WTC11 (cell line): ENCODE results near the gene ELP5. TPM values are rescaled to one million over a fixed set of nuclear protein-coding genes. Genes with fewer than 3 reads are reported as not detected.

Experiments used
- ATAC-seq: fragments of 200-7000 bp; cut with Tn5 transposase; 2 replicates; pipeline ENCODE4 v1.10.0; 2021; ENCODE audit warnings: mild to moderate bottlenecking, moderate library complexity
- CTCF ChIA-PET: fragments of 300-600 bp; sonication (Branson Sonifier 250); formaldehyde crosslinking; loops from one replicate; lab custom pipeline; 2021; ENCODE audit warnings: antibody characterized with exemption; lab: Charles Lee
- POLR2A ChIA-PET: fragments of 350-600 bp; sonication (Branson Sonifier 250); formaldehyde crosslinking; loops from one replicate; lab custom pipeline; 2021; ENCODE audit warnings: antibody characterized with exemption; lab: Charles Lee
- DNase-seq: peaks from one replicate; pipeline ENCODE4 v3.0.0; 2021; ENCODE audit warnings: low spot score
- H3K27ac Mint-ChIP-seq: 2 replicates; pipeline ENCODE4 v1.8.0; 2021; ENCODE audit warnings: mixed read lengths
- H3K27me3 Mint-ChIP-seq: 2 replicates; pipeline ENCODE4 v1.8.0; 2021; ENCODE audit warnings: low read depth, mild to moderate bottlenecking, moderate library complexity, mixed read lengths
- H3K36me3 Mint-ChIP-seq: 2 replicates; pipeline ENCODE4 v1.8.0; 2021; ENCODE audit warnings: mixed read lengths
- H3K4me1 Mint-ChIP-seq: 2 replicates; pipeline ENCODE4 v1.8.0; 2022; ENCODE audit warnings: mixed read lengths
- H3K4me3 Mint-ChIP-seq: 2 replicates; pipeline ENCODE4 v1.8.0; 2021; ENCODE audit warnings: mild to moderate bottlenecking, moderate library complexity, mixed read lengths
- H3K9me3 Mint-ChIP-seq: 2 replicates; pipeline ENCODE4 v1.8.0; 2021; ENCODE audit warnings: mixed read lengths
- ATF1 ChIP-seq: sonication (generic); formaldehyde crosslinking; IDR thresholded peaks from 2 replicates; pipeline ENCODE4 v1.8.1; 2023; ENCODE audit warnings: mild to moderate bottlenecking, moderate library complexity, missing genetic modification reagents
- CREB1 ChIP-seq: sonication (generic); formaldehyde crosslinking; IDR thresholded peaks from 2 replicates; pipeline ENCODE4 v1.8.0; 2023; ENCODE audit warnings: mild to moderate bottlenecking, missing genetic modification reagents
- ESRRA ChIP-seq: sonication (generic); formaldehyde crosslinking; IDR thresholded peaks from 2 replicates; pipeline ENCODE4 v1.8.1; 2022; ENCODE audit warnings: mild to moderate bottlenecking, missing genetic modification reagents, borderline replicate concordance
- FOXK1 ChIP-seq: sonication (generic); formaldehyde crosslinking; IDR thresholded peaks from 2 replicates; pipeline ENCODE4 v1.8.0; 2022; ENCODE audit warnings: mild to moderate bottlenecking, moderate library complexity, missing genetic modification reagents
- SMAD3 ChIP-seq: sonication (generic); formaldehyde crosslinking; IDR thresholded peaks from 2 replicates; pipeline ENCODE4 v1.8.0; 2022; ENCODE audit warnings: missing genetic modification reagents, mild to moderate bottlenecking, borderline replicate concordance
- TP53 ChIP-seq: sonication (generic); formaldehyde crosslinking; IDR thresholded peaks from 2 replicates; pipeline ENCODE4 v1.8.1; 2023; ENCODE audit warnings: mild to moderate bottlenecking, missing genetic modification reagents
- total RNA-seq: library from RNA; stranded (reverse); gene quantifications from 3 replicates; pipeline ENCODE4 v1.2.3, GENCODE V29; 2021
- TF ChIP-seq, protein P1 (sequence below): sonication (generic); formaldehyde crosslinking; IDR thresholded peaks from 2 replicates; pipeline ENCODE4 v1.8.0; 2023; ENCODE audit warnings: missing genetic modification reagents, mild to moderate bottlenecking, borderline replicate concordance
- TF ChIP-seq, protein P2 (sequence below): fragments of 250-450 bp; sonication (Bioruptor Pico); conservative IDR thresholded peaks from 2 replicates; pipeline ENCODE4 v1.9.0; 2021; ENCODE audit warnings: mild to moderate bottlenecking
- TF ChIP-seq, protein P3 (sequence below): sonication (generic); formaldehyde crosslinking; IDR thresholded peaks from 2 replicates; pipeline ENCODE4 v1.8.0; 2023; ENCODE audit warnings: missing genetic modification reagents
- TF ChIP-seq, protein P4 (sequence below): sonication (generic); formaldehyde crosslinking; IDR thresholded peaks from 2 replicates; pipeline ENCODE4 v1.8.1; 2023; ENCODE audit warnings: mild to moderate bottlenecking, missing genetic modification reagents, moderate library complexity
- TF ChIP-seq, protein P5 (sequence below): fragments of 250-450 bp; sonication (Bioruptor Pico); IDR thresholded peaks from 2 replicates; pipeline ENCODE4 v1.9.0; 2021; ENCODE audit warnings: mild to moderate bottlenecking
- TF ChIP-seq, protein P6 (sequence below): sonication (generic); formaldehyde crosslinking; IDR thresholded peaks from 2 replicates; pipeline ENCODE4 v1.8.0; 2022; ENCODE audit warnings: mild to moderate bottlenecking, missing genetic modification reagents

ELP5 gene
- total RNA-seq, 1 experiment from 2014 or later = 101 TPM

DNA sequence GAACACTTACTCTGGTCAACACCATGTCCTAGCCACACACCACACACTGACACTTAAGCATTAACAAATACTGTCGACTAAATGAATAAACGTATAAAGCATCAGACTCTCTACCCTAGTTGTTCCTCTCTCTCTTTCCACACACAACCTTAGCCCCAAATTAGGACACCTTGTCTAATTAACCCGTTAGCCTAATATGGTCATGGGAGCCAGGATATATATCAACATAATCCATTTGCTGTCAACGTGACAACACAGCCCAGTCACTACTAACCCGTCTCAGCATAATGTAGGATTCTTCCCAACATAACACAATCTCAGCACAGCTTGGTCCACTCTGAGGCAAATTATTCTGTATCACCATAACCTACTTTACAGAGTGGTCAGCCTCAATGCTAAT is 19.9 kb upstream of the ELP5 start (continued):
- TF ChIP-seq, protein P1, sequence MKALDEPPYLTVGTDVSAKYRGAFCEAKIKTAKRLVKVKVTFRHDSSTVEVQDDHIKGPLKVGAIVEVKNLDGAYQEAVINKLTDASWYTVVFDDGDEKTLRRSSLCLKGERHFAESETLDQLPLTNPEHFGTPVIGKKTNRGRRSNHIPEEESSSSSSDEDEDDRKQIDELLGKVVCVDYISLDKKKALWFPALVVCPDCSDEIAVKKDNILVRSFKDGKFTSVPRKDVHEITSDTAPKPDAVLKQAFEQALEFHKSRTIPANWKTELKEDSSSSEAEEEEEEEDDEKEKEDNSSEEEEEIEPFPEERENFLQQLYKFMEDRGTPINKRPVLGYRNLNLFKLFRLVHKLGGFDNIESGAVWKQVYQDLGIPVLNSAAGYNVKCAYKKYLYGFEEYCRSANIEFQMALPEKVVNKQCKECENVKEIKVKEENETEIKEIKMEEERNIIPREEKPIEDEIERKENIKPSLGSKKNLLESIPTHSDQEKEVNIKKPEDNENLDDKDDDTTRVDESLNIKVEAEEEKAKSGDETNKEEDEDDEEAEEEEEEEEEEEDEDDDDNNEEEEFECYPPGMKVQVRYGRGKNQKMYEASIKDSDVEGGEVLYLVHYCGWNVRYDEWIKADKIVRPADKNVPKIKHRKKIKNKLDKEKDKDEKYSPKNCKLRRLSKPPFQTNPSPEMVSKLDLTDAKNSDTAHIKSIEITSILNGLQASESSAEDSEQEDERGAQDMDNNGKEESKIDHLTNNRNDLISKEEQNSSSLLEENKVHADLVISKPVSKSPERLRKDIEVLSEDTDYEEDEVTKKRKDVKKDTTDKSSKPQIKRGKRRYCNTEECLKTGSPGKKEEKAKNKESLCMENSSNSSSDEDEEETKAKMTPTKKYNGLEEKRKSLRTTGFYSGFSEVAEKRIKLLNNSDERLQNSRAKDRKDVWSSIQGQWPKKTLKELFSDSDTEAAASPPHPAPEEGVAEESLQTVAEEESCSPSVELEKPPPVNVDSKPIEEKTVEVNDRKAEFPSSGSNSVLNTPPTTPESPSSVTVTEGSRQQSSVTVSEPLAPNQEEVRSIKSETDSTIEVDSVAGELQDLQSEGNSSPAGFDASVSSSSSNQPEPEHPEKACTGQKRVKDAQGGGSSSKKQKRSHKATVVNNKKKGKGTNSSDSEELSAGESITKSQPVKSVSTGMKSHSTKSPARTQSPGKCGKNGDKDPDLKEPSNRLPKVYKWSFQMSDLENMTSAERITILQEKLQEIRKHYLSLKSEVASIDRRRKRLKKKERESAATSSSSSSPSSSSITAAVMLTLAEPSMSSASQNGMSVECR = no peak
- TF ChIP-seq TP53 (CRISPR knock-in tag) = no peak

DNA sequence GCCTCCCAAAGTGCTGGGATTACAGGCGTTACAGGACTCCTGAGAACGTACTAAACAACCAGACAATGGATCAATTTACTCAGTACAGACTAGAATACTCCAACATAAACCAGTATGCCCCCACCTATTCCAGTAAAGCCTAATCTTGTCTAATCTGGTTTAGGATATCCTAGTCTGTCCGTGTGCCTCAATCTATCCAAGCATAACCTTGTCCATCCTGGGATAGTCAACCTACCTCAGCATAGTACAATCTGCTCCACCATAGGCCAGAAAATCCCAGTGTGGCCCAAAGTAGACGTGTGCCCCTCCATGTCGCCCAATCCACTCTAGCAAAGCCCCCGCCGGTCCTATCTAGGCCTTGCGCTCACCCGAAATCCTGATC is 18.3 kb upstream of the ELP5 start:
- TF ChIP-seq FOXK1 (CRISPR knock-in tag) (no peak), ESRRA (CRISPR knock-in tag) (no peak), ATF1 (CRISPR knock-in tag) (no peak), CREB1 (CRISPR knock-in tag) (no peak), SMAD3 (CRISPR knock-in tag) (no peak)
- TF ChIP-seq, protein P2, sequence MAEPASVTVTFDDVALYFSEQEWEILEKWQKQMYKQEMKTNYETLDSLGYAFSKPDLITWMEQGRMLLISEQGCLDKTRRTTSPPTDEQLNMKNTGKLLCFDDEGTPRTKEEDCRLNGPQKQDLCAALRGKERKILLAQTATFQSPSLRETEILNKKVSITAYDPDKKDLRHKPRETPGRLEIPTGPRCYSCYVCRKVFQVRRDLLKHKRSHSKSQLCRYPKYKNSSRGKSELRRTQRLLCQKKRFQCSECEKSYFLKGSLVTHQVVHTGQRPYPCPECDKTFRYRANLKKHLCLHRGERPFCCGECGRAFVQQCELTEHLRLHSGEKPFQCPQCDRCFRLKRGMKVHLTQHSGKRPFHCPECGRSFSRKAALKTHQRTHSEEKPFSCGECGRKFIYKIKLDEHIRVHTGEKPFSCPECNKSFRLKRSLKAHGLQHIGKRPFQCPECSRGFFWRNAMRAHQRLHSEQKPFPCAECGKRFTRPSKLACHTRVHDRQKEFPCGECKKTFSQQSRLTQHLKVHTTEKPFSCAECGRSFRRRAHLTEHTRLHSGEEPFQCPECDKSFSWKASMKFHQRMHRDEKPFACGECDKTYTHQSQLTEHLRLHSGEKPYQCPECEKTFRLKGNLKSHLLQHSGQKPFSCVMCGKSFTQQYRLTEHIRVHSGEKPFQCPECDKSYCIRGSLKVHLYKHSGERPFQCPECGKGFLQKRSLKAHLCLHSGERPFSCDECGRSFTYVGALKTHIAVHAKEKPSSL (CRISPR knock-in tag) = no peak
- TF ChIP-seq, protein P3, sequence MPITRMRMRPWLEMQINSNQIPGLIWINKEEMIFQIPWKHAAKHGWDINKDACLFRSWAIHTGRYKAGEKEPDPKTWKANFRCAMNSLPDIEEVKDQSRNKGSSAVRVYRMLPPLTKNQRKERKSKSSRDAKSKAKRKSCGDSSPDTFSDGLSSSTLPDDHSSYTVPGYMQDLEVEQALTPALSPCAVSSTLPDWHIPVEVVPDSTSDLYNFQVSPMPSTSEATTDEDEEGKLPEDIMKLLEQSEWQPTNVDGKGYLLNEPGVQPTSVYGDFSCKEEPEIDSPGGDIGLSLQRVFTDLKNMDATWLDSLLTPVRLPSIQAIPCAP (CRISPR knock-in tag) = no peak
- TF ChIP-seq, protein P4, sequence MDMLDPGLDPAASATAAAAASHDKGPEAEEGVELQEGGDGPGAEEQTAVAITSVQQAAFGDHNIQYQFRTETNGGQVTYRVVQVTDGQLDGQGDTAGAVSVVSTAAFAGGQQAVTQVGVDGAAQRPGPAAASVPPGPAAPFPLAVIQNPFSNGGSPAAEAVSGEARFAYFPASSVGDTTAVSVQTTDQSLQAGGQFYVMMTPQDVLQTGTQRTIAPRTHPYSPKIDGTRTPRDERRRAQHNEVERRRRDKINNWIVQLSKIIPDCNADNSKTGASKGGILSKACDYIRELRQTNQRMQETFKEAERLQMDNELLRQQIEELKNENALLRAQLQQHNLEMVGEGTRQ (CRISPR knock-in tag) = no peak
- TF ChIP-seq, protein P5, sequence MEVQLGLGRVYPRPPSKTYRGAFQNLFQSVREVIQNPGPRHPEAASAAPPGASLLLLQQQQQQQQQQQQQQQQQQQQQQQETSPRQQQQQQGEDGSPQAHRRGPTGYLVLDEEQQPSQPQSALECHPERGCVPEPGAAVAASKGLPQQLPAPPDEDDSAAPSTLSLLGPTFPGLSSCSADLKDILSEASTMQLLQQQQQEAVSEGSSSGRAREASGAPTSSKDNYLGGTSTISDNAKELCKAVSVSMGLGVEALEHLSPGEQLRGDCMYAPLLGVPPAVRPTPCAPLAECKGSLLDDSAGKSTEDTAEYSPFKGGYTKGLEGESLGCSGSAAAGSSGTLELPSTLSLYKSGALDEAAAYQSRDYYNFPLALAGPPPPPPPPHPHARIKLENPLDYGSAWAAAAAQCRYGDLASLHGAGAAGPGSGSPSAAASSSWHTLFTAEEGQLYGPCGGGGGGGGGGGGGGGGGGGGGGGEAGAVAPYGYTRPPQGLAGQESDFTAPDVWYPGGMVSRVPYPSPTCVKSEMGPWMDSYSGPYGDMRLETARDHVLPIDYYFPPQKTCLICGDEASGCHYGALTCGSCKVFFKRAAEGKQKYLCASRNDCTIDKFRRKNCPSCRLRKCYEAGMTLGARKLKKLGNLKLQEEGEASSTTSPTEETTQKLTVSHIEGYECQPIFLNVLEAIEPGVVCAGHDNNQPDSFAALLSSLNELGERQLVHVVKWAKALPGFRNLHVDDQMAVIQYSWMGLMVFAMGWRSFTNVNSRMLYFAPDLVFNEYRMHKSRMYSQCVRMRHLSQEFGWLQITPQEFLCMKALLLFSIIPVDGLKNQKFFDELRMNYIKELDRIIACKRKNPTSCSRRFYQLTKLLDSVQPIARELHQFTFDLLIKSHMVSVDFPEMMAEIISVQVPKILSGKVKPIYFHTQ (CRISPR knock-in tag) = no peak
- TF ChIP-seq, protein P6, sequence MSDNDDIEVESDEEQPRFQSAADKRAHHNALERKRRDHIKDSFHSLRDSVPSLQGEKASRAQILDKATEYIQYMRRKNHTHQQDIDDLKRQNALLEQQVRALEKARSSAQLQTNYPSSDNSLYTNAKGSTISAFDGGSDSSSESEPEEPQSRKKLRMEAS (CRISPR knock-in tag) = no peak
- DNase-seq (no peak), ATAC-seq (peak; percentile 3)
- H3K9me3 Mint-ChIP-seq = no peaks in the 10 kb centered on the region
- ChIA-PET POLR2A (interaction anchor here (0.6 to 1.2 kb wide), 3 partner anchors 9 to 14 kb away, joined by 4 to 5 read pairs (median 5); partner anchors contain the start of genes ACADVL and DLG4), CTCF (interaction anchor here (1.0 to 6.0 kb wide), 6 partner anchors 13 to 63 kb away, joined by 5 to 36 read pairs (median 6); partner anchors contain the start of genes ACADVL and DLG4)
- peak overlapping the region; percentile 99 for H3K4me3 Mint-ChIP-seq
- peaks cover 29% of the 10 kb centered on the region for H3K4me1 Mint-ChIP-seq
- peak overlapping the region; percentile 96 for H3K27ac Mint-ChIP-seq
- H3K36me3 Mint-ChIP-seq = peaks cover 43% of the 10 kb centered on the region
- no peaks in the 10 kb centered on the region for H3K27me3 Mint-ChIP-seq
